Lung (tissue), 12 donors: ENCODE results near the gene SLC8A2. TPM values are rescaled to one million over a fixed set of nuclear protein-coding genes. Genes with fewer than 3 reads are reported as not detected.

ENCODE experiments used
- ATAC-seq: fragments of 200-7000 bp; cut with Tn5 transposase; one replicate; pipeline ENCODE4 v1.9.1; 2020; ENCODE audit warnings: moderate number of reproducible peaks; ENCODE audit not compliant: insufficient read depth, low FRiP score
- DNase-seq, 3 donors: peaks; one replicate each; pipeline ENCODE4 v3.0.0-alpha.2; 2013 to 2017
- H3K27ac ChIP-seq, 2 donors: one replicate each; pipeline ENCODE4 v1.5.1; 2013; ENCODE audit warnings: mild to moderate bottlenecking in 2 of 2, moderate library complexity in 2 of 2, control low read depth in 1 of 2, inconsistent platforms in 1 of 2, low read depth in 1 of 2, low read length in 1 of 2
- H3K27me3 ChIP-seq, 3 donors: one replicate each; pipeline ENCODE4 v1.5.1; 2013; ENCODE audit warnings: low read length in 2 of 3; ENCODE audit not compliant: control insufficient read depth in 3 of 3, insufficient read depth in 3 of 3
- H3K36me3 ChIP-seq, 4 donors: one replicate each; pipeline ENCODE4 v1.5.1; 2013; ENCODE audit warnings: low read length in 4 of 4, mild to moderate bottlenecking in 1 of 4, moderate library complexity in 1 of 4; ENCODE audit not compliant: control insufficient read depth in 4 of 4, insufficient read depth in 4 of 4
- H3K4me1 ChIP-seq, 5 donors: one replicate each; pipeline ENCODE4 v1.5.1; 2013; ENCODE audit warnings: low read length in 5 of 5, mild to moderate bottlenecking in 2 of 5, moderate library complexity in 1 of 5; ENCODE audit not compliant: control insufficient read depth in 5 of 5, insufficient read depth in 5 of 5
- H3K4me3 ChIP-seq: one replicate; pipeline ENCODE4 v1.5.1; 2013; ENCODE audit warnings: mild to moderate bottlenecking, control low read depth, moderate library complexity
- H3K9ac ChIP-seq, 2 donors: one replicate each; pipeline ENCODE4 v1.5.1; 2013; ENCODE audit warnings: low read length in 2 of 2, control low read depth in 1 of 2; ENCODE audit not compliant: insufficient read depth in 1 of 2
- H3K9me3 ChIP-seq, 4 donors: one replicate each; pipeline ENCODE4 v1.5.1; 2013; ENCODE audit warnings: low read length in 3 of 4, mild to moderate bottlenecking in 1 of 4, moderate library complexity in 1 of 4; ENCODE audit not compliant: control insufficient read depth in 4 of 4, insufficient read depth in 3 of 4
- CTCF ChIP-seq: IDR thresholded peaks from 2 replicates; pipeline ENCODE4 v1.5.1; 2012; ENCODE audit warnings: mild to moderate bottlenecking; ENCODE audit errors: control extremely low read depth, extremely low read depth
- WGBS, 2 donors: extraction: QIAGEN DNeasy Blood & Tissue Kit; methylation state at CpG; one replicate each; pipeline ENCODE4 v1.1.7; 2013; 5-methylcytosine and 5-hydroxymethylcytosine counted together
- polyA plus RNA-seq, 2 donors: library from polyadenylated mRNA; stranded (reverse); fragments of 200-250 nt; gene quantifications; one replicate each; pipeline ENCODE4 v1.2.1, GENCODE V29; 2013
- total RNA-seq, 2 donors: library from RNA; depleted of rRNA in 1 of 2; stranded (reverse); fragments of >200 nt in 1 of 2; gene quantifications; one replicate each; pipeline ENCODE4 v1.2.1, GENCODE V29; 2014 to 2021
- donor health status: control.
- donor health status: control.
- donor health status: Bipolar disorder and iron deficiency.
- donor health status: healthy.
- donor health status: DM: yes; HTN: yes; CAD: no.

SLC8A2 gene
- total and polyA plus RNA-seq, 4 donors: 0.10 to 0.26 (median 0.15) TPM

- Histone ChIP-seq H3K36me3 (no peaks in the 10 kb centered on the region), H3K4me3 (no peak overlapping the region), H3K9me3 (peaks cover 0 to 2% (median 0%) of the 10 kb centered on the region in 4 donors), H3K9ac (no peak overlapping the region), H3K27ac (no peak overlapping the region), H3K27me3 (peaks cover 7 to 24% (median 13%) of the 10 kb centered on the region in 3 donors), H3K4me1 (peaks cover 0 to 12% (median 3%) of the 10 kb centered on the region in 5 donors)
- WGBS, 2 donors: 29 to 34% methylated on average over 13 of the region's 13 CpGs
- ATAC-seq: no peak
- DNase-seq: no peak
- no peak for TF ChIP-seq CTCF
Measured at GRCh38 chr19:47470447-47471195, 1.1 kb downstream of the SLC8A2 start.

GRCh38 chr19:47469719-47470118, 2.0 kb downstream of the SLC8A2 start:
- H3K27me3 ChIP-seq: peaks cover 7 to 32% (median 13%) of the 10 kb centered on the region in 3 donors
- no peak overlapping the region for H3K9ac ChIP-seq
- WGBS, 2 donors: 17 to 22% methylated on average over 12 of the region's 12 CpGs
- no peak overlapping the region for H3K4me3 ChIP-seq
- peaks cover 0 to 12% (median 3%) of the 10 kb centered on the region in 5 donors for H3K4me1 ChIP-seq
- ATAC-seq (no peak), DNase-seq (no peak)
- no peak overlapping the region for H3K27ac ChIP-seq
- no peak for TF ChIP-seq CTCF
- H3K9me3 ChIP-seq: peaks cover 0 to 2% (median 0%) of the 10 kb centered on the region in 4 donors
- H3K36me3 ChIP-seq: no peaks in the 10 kb centered on the region

DNA sequence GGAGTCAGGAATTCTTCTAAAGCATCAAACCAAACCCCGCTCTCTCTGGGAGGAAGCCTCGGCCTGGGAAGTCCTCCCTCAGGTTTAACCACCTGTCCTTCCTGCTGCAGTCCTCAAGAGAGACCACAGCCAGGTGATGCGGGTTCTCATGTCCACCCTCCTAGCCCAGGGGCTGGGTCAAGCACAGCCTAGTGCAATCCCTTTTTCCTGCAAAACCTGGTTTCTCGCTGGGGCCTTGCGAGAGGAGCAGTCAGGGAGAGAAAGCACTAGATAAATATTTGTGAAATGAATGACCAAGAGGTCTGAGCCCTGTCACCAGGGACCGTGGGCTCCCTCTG, 2.4 kb downstream of the SLC8A2 start:
- H3K27me3 ChIP-seq: peaks cover 7 to 32% (median 13%) of the 10 kb centered on the region in 3 donors
- H3K9me3 ChIP-seq: peaks cover 0 to 2% (median 0%) of the 10 kb centered on the region in 4 donors
- H3K27ac ChIP-seq: no peak overlapping the region
- TF ChIP-seq CTCF: no peak
- H3K9ac ChIP-seq: no peak overlapping the region
- ATAC-seq (no peak), DNase-seq (no peak)
- H3K36me3 ChIP-seq: no peaks in the 10 kb centered on the region
- no peak overlapping the region for H3K4me3 ChIP-seq
- WGBS, 2 donors: 22% methylated on average over 6 of the region's 6 CpGs
- H3K4me1 ChIP-seq: peaks cover 0 to 12% (median 3%) of the 10 kb centered on the region in 5 donors
